ENCODE results near the gene DTWD1.

GRCh38 chr15:49645941-49646340 is 25.1 kb downstream of the DTWD1 start:
- no peak for TF ChIP-seq CTCF (IDR thresholded peaks at IDR 0.05; ENCODE audit: poor library complexity)
- TF ChIP-seq EZH2phosphoT487 (IDR thresholded peaks at IDR 0.05; ENCODE audit: low read depth, severe bottlenecking, unreplicated experiment), result no peak
- no peak for TF ChIP-seq EZH2 (IDR thresholded peaks at IDR 0.05; ENCODE audit: borderline replicate concordance)

All from hepatocyte (in vitro differentiated cells).